Measurements from ENCODE around the gene HAGHL.

Gene HAGHL

GRCh38 chr16:721765-722540 is 5.0 kb upstream of the HAGHL start:
- no peak for DNase-seq

- no peak for DNase-seq
These were observed 3.9 kb upstream of the HAGHL start for GRCh38 chr16:722835-723633.

GRCh38 chr16:723695-724094 is 3.2 kb upstream of the HAGHL start:
- no peak for DNase-seq

- DNase-seq, result no peak
These were observed 2.5 kb upstream of the HAGHL start for GRCh38 chr16:724188-725040.

- DNase-seq, result no peak
These were observed 1.9 kb upstream of the HAGHL start for GRCh38 chr16:725041-725376.

GRCh38 chr16:725463-726187 is 1.3 kb upstream of the HAGHL start:
- no peak for DNase-seq

GRCh38 chr16:726188-726437 is 793 bp upstream of the HAGHL start:
- DNase-seq, result no peak

- peak; percentile 37 to 69 for DNase-seq
These were observed 528 bp downstream of the HAGHL start for GRCh38 chr16:727291-727977.

GRCh38 chr16:728131-728889 is 1.4 kb downstream of the HAGHL start:
- DNase-seq, result peak; percentile 66 to 90

- no peak for DNase-seq
These were observed 2.2 kb downstream of the HAGHL start for GRCh38 chr16:728890-729744.

- no peak for DNase-seq
These were observed 3.1 kb downstream of the HAGHL start for GRCh38 chr16:729768-730665.

GRCh38 chr16:730666-731509 is 4.0 kb downstream of the HAGHL start:
- no peak for DNase-seq

GRCh38 chr16:732332-732731 is 5.4 kb downstream of the HAGHL start:
- DNase-seq, result no peak

GRCh38 chr16:732936-733335 is 6.0 kb downstream of the HAGHL start:
- no peak for DNase-seq

- no peak for DNase-seq
These were observed 6.7 kb downstream of the HAGHL start for GRCh38 chr16:733382-734207.

GRCh38 chr16:734208-734980 is 7.5 kb downstream of the HAGHL start:
- no peak for DNase-seq

Measured in inflammatory macrophage (primary cell).